ENCODE results near the gene ZNF687.

The ZNF687 gene

GRCh38 chr1:151282883-151283725, 1.0 kb downstream of the ZNF687 start:
- peak; percentile 3 for DNase-seq

DNA sequence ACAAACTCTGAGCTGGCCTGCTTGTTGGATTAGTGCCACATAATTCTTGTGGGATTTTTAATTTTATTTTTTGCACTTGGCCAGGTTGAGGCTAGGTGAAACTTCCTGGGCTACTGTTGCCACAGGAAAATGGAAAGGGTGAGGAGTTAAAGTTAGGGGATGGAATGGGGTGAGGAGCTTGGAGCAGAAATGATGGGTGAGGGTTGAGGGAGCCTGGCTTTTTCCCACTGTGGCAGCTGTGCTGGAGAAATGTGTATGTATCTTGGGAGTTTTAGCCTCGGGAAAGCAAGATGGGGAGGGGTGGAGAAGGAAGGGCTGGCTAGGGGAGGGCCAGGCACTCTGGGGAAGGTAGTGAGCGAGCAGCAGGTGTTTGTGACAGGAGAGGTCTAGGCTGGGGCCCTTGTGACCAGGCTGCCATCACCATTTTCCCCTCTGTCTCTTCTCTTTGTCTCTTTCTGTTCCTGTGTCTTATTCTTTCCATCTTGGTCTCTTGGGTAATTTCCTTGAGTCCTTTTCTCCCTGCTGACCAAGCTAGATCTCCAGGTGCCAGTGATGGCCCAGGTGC, 2.0 kb downstream of the ZNF687 start:
- no peak for DNase-seq

GRCh38 chr1:151286619-151287340, 4.7 kb downstream of the ZNF687 start:
- no peak for DNase-seq

GRCh38 chr1:151287341-151287699, 5.2 kb downstream of the ZNF687 start:
- DNase-seq, result no peak

DNA sequence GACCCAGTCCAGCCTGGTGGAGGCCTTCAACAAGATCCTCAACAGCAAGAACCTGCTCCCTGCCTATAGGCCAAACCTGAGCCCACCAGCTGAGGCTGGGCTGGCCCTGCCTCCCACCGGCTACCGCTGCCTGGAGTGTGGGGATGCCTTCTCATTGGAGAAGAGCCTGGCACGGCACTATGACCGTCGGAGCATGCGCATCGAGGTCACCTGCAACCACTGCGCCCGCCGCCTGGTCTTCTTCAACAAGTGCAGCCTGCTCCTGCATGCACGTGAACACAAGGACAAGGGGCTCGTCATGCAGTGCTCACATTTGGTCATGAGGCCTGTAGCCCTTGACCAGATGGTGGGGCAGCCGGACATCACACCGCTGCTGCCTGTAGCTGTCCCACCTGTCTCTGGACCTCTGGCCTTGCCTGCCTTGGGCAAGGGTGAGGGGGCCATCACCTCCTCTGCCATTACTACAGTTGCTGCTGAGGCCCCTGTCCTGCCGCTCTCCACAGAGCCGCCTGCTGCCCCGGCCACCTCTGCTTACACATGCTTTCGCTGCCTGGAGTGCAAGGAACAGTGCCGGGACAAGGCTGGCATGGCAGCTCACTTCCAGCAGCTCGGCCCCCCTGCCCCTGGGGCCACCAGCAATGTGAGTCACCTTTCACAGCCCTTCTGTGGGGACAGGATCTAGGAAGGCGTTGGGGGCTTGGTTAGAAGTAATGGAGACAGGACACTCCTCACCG, 5.8 kb downstream of the ZNF687 start:
- no peak for DNase-seq

GRCh38 chr1:151288502-151288901, 6.4 kb downstream of the ZNF687 start:
- DNase-seq, result no peak

- DNase-seq, result no peak
Observed at GRCh38 chr1:151289080-151289935, 7.2 kb downstream of the ZNF687 start.

DNA sequence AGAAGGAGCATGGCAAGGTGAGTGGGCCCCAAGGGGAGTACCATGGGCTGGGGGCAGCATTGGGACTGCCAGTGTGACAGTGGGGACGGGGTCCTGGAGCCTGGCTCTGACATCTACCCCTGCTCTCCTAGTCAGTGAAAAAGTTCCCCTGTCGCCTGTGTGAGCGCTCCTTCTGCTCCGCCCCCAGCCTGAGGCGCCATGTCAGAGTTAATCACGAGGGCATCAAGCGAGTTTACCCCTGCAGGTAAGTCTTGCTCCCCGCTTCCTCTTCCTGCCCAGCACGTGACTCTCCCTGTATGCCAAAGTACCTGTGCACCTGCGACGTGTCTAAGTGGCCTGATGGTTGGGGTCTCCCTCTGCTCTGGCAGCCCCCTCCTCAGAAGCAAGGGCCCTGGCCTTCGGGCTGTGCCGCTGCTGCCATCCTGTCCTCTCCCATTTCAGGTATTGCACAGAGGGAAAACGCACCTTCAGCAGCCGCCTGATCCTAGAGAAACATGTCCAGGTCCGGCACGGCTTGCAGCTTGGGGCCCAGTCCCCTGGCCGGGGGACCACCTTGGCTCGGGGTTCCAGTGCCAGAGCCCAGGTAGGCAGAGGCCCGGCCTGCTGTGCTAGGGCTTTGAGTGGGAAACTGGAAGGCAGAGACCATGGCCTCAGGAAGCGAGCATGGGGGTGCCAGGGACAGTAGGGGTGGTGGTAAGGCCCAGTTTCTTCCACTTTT, 8.1 kb downstream of the ZNF687 start:
- DNase-seq, result no peak

DNA sequence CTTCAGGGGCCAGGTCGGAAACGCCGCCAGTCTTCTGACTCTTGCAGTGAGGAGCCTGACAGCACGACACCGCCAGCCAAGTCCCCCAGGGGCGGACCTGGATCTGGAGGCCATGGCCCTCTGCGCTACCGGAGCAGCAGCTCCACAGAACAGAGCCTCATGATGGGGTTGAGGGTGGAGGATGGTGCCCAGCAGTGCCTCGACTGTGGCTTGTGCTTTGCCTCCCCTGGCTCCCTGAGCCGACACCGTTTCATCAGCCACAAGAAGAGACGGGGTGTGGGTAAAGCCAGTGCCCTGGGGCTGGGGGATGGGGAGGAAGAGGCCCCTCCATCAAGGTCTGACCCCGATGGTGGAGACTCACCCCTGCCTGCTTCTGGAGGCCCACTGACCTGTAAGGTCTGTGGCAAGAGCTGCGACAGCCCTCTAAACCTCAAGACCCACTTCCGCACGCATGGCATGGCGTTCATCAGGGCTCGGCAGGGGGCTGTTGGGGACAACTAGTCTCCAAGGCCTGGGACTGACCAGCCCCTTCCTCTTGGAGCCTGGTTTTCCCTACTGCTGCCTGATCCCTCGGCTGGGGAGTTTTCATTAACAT, 8.7 kb downstream of the ZNF687 start:
- no peak for DNase-seq

DNA sequence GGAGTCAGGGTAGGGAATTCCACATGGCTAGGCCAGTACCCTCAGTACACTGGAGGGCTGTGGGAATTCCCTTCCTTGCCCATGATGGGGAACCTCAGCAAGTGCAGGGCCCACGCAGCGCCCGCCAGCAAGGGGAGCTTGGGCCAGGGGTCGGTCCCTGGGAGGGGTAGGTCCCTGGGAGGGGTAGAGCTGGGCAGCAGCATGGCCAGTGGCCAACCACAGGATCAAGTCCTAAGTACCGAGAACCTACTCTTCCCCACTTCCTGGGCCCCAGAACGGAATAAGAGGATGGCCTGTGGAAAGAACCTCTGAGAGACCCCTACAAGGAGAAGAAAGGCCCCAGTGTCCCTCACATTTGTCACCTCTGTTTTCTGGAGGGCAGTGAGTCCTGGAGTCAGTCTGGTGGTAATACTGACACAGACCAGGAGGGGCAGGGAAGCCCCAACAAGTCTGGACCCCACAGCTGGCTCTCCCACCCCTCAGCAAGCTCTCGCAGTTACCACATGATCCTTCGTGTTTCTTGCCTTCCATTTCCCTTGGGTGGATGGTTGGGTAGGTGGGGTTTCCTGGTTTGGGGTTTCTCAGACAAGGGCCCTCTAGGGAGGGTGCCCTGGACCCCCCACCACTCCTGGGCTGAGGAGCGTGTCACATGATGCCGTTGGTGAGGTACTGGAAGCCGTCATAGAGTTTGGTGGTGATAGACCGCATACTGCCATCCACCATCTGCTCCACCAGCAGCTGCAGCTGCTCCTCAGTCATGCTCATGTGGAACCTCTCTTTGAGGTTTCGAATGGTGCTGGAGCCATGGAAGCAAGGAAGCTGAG, 10.3 kb downstream of the ZNF687 start:
- DNase-seq, result no peak

DNA sequence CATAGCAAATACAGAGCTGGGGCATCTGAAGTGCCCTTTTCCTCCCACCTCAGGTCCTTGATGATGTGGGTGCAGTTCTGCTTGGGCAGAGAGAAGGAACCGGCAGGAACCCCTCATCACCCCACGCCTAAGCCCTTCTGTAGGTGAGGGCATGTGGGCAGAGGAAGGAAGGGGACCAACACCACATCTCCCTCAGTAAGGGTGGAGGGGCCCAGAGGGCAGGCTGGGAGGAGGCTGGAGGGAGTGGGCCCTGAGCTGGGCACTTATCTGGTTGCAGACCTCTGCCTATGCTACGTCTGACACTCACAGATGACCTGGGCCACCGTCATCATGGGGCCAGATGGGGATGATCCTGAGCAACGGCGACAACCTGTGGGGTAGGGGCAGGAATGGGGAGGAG, 11.0 kb downstream of the ZNF687 start:
- no peak for DNase-seq

- no peak for DNase-seq
Observed at GRCh38 chr1:151294742-151295462, 12.8 kb downstream of the ZNF687 start.

GRCh38 chr1:151309811-151310323, 27.8 kb downstream of the ZNF687 start:
- no peak for DNase-seq

DNA sequence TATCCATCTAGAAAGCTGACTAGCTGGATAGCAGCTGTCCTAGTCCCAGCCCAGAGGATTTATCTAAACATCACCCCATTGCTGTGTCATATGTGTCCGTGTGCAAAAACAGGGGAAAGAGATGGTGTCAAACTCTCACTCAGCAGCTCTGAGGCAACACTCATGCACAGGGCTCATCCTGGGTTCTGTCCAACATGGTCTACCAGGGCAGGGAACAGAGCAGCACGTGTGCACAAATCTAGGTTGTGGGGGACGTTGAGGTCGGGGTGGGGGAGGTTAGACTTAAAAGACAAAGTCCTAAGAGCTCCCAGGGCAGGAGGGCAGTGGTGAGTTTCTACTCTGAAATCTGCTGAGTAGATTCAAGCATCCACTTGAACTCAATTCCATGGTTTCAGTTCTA, 28.9 kb downstream of the ZNF687 start:
- no peak for DNase-seq

DNA sequence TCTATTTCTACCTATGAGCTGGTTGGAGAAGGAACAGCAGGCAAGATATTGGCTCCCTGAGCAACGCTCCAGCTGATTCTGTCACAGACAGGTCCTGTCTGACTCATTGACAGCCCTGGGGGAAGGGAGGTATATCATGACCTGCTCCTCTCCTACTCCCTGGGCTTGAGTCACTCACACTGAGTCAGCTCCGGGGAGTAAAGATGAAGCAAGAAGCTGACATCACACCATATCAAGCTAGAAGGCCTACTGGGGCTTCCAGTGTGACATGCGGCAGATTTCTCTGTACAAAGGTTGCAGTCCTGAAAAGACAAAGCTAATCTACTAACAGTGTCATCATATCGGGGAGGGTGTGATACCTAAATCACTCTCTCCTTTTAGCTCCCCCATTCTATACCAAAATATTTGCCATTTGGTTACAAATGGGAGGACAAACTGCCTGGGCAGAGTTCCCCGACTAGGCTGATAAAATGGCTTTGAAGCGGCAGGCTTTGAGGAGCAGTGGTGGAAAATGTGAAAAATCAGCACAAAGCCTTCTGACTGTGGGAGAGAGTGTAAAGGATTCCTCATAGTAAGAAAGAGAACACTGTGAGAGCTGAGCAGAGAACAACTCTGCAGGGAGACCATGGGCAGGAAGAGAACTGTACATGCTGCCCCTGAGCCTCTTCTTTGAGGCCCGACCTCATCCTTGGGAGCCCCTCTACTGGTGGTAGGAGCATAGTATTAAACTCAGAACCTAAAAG, 29.7 kb downstream of the ZNF687 start:
- no peak for DNase-seq

DNA sequence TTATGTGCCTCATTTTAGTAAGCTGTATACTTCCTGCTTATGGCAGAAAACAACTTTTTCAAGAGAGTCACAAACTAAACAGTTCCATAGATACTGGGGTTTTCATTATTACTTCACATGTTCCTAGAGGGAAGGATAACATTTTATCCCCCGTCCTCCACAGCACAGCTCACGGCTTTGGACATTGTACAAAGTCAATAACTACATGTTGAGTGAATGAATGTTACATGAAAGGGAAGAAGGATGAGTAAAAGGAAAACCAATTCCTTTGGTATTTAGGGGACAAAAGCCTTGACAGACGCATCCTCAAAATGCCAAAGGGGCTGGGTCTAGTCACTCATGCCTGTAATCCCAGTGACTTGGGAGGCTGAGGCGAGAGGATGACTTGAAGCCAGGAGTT, 30.3 kb downstream of the ZNF687 start:
- no peak for DNase-seq

DNA sequence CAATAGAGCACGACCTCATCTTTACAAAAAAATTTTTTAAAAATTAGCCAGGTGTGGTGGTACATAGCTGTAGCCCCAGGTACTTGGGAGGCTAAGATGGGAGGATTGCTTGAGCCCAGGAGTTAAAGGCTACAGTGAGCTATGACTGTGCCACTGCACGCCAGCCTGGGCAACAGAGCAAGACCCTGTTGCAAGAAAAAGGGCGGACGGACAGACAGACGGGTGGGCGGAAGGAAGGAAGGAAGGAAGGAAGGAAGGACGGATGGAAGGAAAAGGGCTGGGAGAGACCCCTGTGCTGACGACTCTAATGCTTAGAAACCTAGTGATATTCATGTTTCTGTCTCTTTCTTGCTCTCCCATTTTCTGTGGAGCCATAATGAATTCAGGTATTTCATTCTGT, 30.7 kb downstream of the ZNF687 start:
- DNase-seq, result no peak

GRCh38 chr1:151313501-151313900, 31.4 kb downstream of the ZNF687 start:
- no peak for DNase-seq

All from NCI-H1436 (cell line).